H7 (cell line): Measurements from ENCODE around the gene LRP4. TPM values are rescaled to one million over a fixed set of nuclear protein-coding genes. Genes with fewer than 3 reads are reported as not detected.

Experiments
- DNase-seq: peaks from one replicate; pipeline ENCODE4 v3.0.0; 2012
- H3K27me3 ChIP-seq: 2 replicates; pipeline ENCODE4 v1.6.0; 2011; ENCODE audit warnings: mild to moderate bottlenecking, low read length; ENCODE audit not compliant: control insufficient read depth, insufficient read depth
- H3K36me3 ChIP-seq: replicated peaks from 2 replicates; pipeline ENCODE4 v1.5.1; 2011; ENCODE audit warnings: low read length; ENCODE audit not compliant: control insufficient read depth, insufficient read depth
- H3K4me3 ChIP-seq: 2 replicates; pipeline ENCODE4 v1.5.1; 2011; ENCODE audit warnings: low read depth, mild to moderate bottlenecking, control low read depth, low read length, moderate library complexity; ENCODE audit not compliant: insufficient read depth
- total RNA-seq: library from RNA; depleted of rRNA; stranded (reverse); fragments of >200 nt; shearing (Covaris generic); gene quantifications from 2 replicates; pipeline ENCODE4 v1.2.3, GENCODE V29; 2014

LRP4 gene
- total RNA-seq, 1 experiment from 2014 or later: 16.7 TPM

GRCh38 chr11:46894506-46894905, 23.8 kb downstream of the LRP4 start:
- H3K4me3 ChIP-seq: no peak overlapping the region
- H3K27me3 ChIP-seq: no peaks in the 10 kb centered on the region
- no peak for DNase-seq
- peaks cover 24% of the 10 kb centered on the region for H3K36me3 ChIP-seq

- DNase-seq: no peak
- Histone ChIP-seq H3K36me3 (peaks cover 23% of the 10 kb centered on the region), H3K4me3 (no peak overlapping the region)
Observed at GRCh38 chr11:46892838-46893237, 25.5 kb downstream of the LRP4 start.

GRCh38 chr11:46892109-46892508, 26.2 kb downstream of the LRP4 start:
- DNase-seq: no peak
- H3K36me3 ChIP-seq: peaks cover 23% of the 10 kb centered on the region

More at GRCh38 chr11:46892838-46893237, 25.5 kb downstream of the LRP4 start:
- no peaks in the 10 kb centered on the region for H3K27me3 ChIP-seq

GRCh38 chr11:46890665-46891064, 27.7 kb downstream of the LRP4 start:
- Histone ChIP-seq H3K36me3 (peaks cover 28% of the 10 kb centered on the region), H3K4me3 (no peak overlapping the region)
- DNase-seq: no peak

More at GRCh38 chr11:46892109-46892508, 26.2 kb downstream of the LRP4 start:
- Histone ChIP-seq H3K27me3 (no peaks in the 10 kb centered on the region), H3K4me3 (no peak overlapping the region)

GRCh38 chr11:46889689-46890475, 28.5 kb downstream of the LRP4 start:
- peak; percentile 87 for DNase-seq
- H3K36me3 ChIP-seq: peaks cover 29% of the 10 kb centered on the region
- no peaks in the 10 kb centered on the region for H3K27me3 ChIP-seq
- no peak overlapping the region for H3K4me3 ChIP-seq

More at GRCh38 chr11:46890665-46891064, 27.7 kb downstream of the LRP4 start:
- H3K27me3 ChIP-seq: no peaks in the 10 kb centered on the region

GRCh38 chr11:46889251-46889650, 29.1 kb downstream of the LRP4 start:
- Histone ChIP-seq H3K4me3 (no peak overlapping the region), H3K36me3 (peaks cover 23% of the 10 kb centered on the region), H3K27me3 (no peaks in the 10 kb centered on the region)
- DNase-seq: no peak

GRCh38 chr11:46888636-46889035, 29.7 kb downstream of the LRP4 start:
- DNase-seq: no peak
- Histone ChIP-seq H3K27me3 (no peaks in the 10 kb centered on the region), H3K36me3 (peaks cover 27% of the 10 kb centered on the region), H3K4me3 (no peak overlapping the region)

- peaks cover 32% of the 10 kb centered on the region for H3K36me3 ChIP-seq
- DNase-seq: no peak
- H3K4me3 ChIP-seq: no peak overlapping the region
- no peaks in the 10 kb centered on the region for H3K27me3 ChIP-seq
Observed at GRCh38 chr11:46886211-46886610, 32.1 kb downstream of the LRP4 start.

GRCh38 chr11:46879056-46879585, 39.2 kb downstream of the LRP4 start:
- Histone ChIP-seq H3K36me3 (peaks cover 33% of the 10 kb centered on the region), H3K4me3 (no peak overlapping the region), H3K27me3 (no peaks in the 10 kb centered on the region)
- no peak for DNase-seq

GRCh38 chr11:46877580-46877979, 40.8 kb downstream of the LRP4 start:
- Histone ChIP-seq H3K36me3 (peaks cover 37% of the 10 kb centered on the region), H3K4me3 (no peak overlapping the region), H3K27me3 (no peaks in the 10 kb centered on the region)
- no peak for DNase-seq

GRCh38 chr11:46876471-46876870, 41.9 kb downstream of the LRP4 start:
- Histone ChIP-seq H3K4me3 (no peak overlapping the region), H3K36me3 (peaks cover 40% of the 10 kb centered on the region), H3K27me3 (no peaks in the 10 kb centered on the region)
- DNase-seq: no peak

GRCh38 chr11:46874586-46874985, 43.8 kb downstream of the LRP4 start:
- Histone ChIP-seq H3K4me3 (no peak overlapping the region), H3K36me3 (peaks cover 39% of the 10 kb centered on the region), H3K27me3 (no peaks in the 10 kb centered on the region)
- DNase-seq: no peak

GRCh38 chr11:46868912-46869311, 49.4 kb downstream of the LRP4 start:
- no peak for DNase-seq
- H3K4me3 ChIP-seq: no peak overlapping the region
- no peaks in the 10 kb centered on the region for H3K27me3 ChIP-seq
- peaks cover 41% of the 10 kb centered on the region for H3K36me3 ChIP-seq

- Histone ChIP-seq H3K4me3 (no peak overlapping the region), H3K36me3 (peaks cover 29% of the 10 kb centered on the region)
- no peak for DNase-seq
Observed at GRCh38 chr11:46865340-46865739, 53.0 kb downstream of the LRP4 start.

GRCh38 chr11:46860218-46860617, 58.1 kb downstream of the LRP4 start:
- DNase-seq: no peak
- no peak overlapping the region for H3K4me3 ChIP-seq
- no peaks in the 10 kb centered on the region; the same call in 1 of the 2 replicates for H3K27me3 ChIP-seq
- H3K36me3 ChIP-seq: peaks cover 24% of the 10 kb centered on the region

More at GRCh38 chr11:46865340-46865739, 53.0 kb downstream of the LRP4 start:
- H3K27me3 ChIP-seq: no peaks in the 10 kb centered on the region
